ENCODE results near the gene TMC8.

DNA sequence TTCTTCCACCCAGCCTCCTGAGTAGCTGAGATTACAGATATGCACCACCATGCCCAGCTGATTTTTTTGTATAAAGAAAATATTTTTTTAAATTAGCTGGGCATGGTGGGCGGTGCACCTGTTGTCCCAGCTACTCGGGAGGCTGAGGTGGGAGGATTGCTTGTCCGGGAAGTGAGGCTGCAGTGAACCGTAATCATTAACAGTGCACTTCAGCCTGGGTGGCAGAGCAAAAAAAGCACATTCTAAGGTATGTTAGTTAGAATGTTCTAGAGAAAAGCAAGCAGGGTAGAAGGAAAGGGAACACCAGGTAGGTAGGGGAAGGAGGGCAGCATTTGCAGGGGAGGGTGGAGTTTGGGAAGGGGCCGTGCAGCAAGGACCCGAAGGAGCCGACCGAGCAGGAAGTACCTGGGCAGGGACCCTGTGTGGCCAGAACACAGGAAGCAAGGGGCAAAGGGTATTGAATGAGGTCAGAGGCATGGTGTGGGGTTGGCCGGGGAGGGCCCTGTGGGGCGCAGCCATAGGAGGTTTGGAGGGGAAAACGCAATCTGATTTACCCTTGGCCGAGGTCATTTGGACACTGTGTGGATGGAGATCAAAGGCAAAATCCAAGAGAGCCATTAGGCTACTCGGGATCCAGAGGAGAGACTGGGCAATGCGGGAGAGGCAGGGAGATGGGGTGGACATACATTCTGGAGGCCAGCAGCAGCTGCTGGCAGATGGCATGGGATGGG is 17.9 kb downstream of the TMC8 start:
- TF ChIP-seq, protein P1, sequence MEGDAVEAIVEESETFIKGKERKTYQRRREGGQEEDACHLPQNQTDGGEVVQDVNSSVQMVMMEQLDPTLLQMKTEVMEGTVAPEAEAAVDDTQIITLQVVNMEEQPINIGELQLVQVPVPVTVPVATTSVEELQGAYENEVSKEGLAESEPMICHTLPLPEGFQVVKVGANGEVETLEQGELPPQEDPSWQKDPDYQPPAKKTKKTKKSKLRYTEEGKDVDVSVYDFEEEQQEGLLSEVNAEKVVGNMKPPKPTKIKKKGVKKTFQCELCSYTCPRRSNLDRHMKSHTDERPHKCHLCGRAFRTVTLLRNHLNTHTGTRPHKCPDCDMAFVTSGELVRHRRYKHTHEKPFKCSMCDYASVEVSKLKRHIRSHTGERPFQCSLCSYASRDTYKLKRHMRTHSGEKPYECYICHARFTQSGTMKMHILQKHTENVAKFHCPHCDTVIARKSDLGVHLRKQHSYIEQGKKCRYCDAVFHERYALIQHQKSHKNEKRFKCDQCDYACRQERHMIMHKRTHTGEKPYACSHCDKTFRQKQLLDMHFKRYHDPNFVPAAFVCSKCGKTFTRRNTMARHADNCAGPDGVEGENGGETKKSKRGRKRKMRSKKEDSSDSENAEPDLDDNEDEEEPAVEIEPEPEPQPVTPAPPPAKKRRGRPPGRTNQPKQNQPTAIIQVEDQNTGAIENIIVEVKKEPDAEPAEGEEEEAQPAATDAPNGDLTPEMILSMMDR (IDR thresholded peaks at IDR 0.05; ENCODE audit: insufficient read depth, low read length, poor library complexity, severe bottlenecking): no peak
- TF ChIP-seq EZH2phosphoT487 (conservative IDR thresholded peaks at IDR 0.05; ENCODE audit: low read length): no peak
